SH-SY5Y (cell line): ENCODE results near the gene WFIKKN1.

Experiments
- GATA2 ChIP-seq: IDR thresholded peaks from 2 replicates; pipeline ENCODE4 v1.6.1; 2011; ENCODE audit warnings: mild to moderate bottlenecking, low read depth, low read length
- GATA3 ChIP-seq: IDR thresholded peaks from 2 replicates; pipeline ENCODE4 v1.6.1; 2011; ENCODE audit warnings: low read depth, mild to moderate bottlenecking, low read length, moderate library complexity

DNA sequence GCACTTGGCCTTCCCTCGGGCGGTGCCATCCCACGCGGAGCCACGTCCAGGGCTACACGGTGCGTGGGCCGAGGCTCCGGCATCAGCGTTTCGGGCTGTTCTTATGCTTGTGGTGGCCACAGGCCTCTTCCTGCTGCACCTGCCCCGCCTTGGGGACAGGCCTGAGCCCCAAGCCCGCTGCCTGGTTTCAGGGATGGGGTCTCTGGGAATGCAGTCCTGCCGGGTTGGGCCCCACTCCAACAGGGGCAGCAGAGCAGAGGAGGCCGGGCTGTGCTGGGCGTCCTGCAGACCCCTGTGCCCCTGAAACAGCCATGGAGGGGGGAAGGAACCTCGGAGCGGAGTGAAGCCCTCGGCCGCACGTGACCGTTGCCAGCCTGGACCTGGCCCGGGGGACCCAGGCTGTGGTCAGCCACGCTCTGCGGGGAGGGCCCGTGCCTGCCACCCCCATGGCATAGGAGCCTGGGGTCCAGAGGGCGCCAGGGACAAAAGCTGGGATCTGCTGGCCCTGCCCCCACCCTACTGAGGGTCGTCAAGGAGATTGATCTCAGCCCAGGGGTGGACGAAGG, 453 bp upstream of the WFIKKN1 start:
- TF ChIP-seq GATA3 (no peak), GATA2 (no peak)
